ENCODE measurements around the gene ZBTB18.

Gene ZBTB18

DNA sequence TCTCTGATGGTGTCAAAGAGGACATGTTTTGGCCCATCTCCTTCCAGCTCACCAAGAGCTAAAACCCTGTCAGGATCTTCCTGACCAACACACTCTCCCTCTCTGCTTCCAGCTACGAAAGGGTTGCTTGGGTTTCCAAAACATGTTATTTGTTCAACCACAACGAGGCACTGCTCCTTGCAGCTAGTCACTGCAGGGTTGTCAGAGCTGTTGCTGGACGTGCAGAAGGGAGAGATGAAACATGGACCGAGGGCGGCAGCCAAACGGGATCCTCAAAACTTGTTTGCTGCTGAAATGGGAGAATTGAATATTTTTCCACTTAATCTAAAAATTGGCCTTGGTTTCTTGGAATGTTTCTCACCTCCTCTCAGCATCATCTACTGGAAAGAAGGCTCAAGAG, 12.4 kb downstream of the ZBTB18 start:
- Histone ChIP-seq H3K36me3 (ENCODE audit: insufficient read depth, low read length) (no peaks in the 10 kb centered on the region), H3K79me2 (ENCODE audit: control insufficient read depth, insufficient read depth, low read length, unreplicated experiment) (no peaks in the 10 kb centered on the region), H3K27ac (ENCODE audit: low read depth, low read length) (no peak overlapping the region), H3K4me1 (ENCODE audit: control insufficient read depth, insufficient read depth, low read length, unreplicated experiment) (peaks cover 9% of the 10 kb centered on the region), H3K27me3 (ENCODE audit: insufficient read depth, low read length) (no peaks in the 10 kb centered on the region), H2AFZ (ENCODE audit: low read length, unreplicated experiment) (no peak overlapping the region), H3K4me3 (ENCODE audit: low read depth, low read length) (no peak overlapping the region)

DNA sequence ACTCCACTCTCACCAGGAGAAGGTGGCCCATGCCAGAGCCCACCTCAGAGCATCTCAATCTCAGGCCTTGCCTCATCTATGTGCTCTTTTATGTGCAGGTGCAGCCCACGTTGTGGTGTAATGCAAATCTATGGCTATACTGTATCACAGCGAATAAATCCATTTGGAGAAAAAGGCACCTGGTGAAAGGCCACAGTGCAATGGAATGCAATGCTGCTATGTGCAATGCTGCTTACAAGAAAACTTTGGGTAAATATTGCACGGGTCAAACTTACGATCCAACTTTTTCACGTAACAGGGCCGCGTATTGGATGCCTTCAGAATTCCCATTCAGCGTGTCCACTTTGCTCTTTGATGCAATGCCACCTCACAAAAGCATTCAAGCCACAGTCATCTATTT, 13.5 kb downstream of the ZBTB18 start:
- Histone ChIP-seq H3K36me3 (ENCODE audit: insufficient read depth, low read length) (no peaks in the 10 kb centered on the region), H3K4me1 (ENCODE audit: control insufficient read depth, insufficient read depth, low read length, unreplicated experiment) (peaks cover 9% of the 10 kb centered on the region), H3K27ac (ENCODE audit: low read depth, low read length) (no peak overlapping the region), H3K27me3 (ENCODE audit: insufficient read depth, low read length) (no peaks in the 10 kb centered on the region), H3K79me2 (ENCODE audit: control insufficient read depth, insufficient read depth, low read length, unreplicated experiment) (no peaks in the 10 kb centered on the region), H3K4me3 (ENCODE audit: low read depth, low read length) (no peak overlapping the region), H2AFZ (ENCODE audit: low read length, unreplicated experiment) (no peak overlapping the region)

DNA sequence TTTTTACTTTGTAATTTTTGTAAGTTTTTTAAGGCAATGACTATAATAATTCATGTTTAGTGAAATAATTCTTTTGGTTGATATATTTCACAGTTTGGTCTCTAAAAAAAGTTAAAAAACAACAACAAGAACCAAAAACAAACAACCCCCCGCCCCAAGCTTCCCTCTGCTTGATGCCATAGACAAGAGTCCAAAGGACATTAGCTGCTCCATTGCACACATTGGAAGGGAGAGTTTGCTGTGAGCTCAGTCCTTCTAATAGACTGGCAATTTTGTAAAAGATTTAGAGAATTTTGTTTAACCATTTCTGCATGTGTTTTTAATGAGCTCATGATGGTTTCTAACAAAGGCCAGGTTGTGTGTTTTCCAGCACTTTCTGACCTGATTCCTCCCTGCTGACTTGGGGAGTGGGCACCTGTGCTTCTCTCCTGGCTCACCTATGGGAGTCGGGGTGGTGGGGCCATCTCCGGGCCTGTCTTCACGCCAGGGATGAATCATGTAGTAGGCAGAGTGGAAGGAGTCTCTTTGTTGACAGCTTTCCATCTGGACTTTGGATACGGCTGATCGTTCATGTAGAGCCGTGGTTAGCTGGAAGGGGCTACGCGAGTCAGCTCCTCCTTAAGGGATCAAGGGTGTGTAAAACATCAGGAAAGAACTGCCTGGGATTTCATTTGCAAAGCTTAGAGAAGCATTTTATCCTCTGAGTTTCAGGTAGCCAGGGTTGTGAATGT, 14.1 kb downstream of the ZBTB18 start:
- Histone ChIP-seq H3K27ac (ENCODE audit: low read depth, low read length) (no peak overlapping the region), H3K36me3 (ENCODE audit: insufficient read depth, low read length) (no peaks in the 10 kb centered on the region), H3K4me3 (ENCODE audit: low read depth, low read length) (no peak overlapping the region), H3K27me3 (ENCODE audit: insufficient read depth, low read length) (no peaks in the 10 kb centered on the region), H3K79me2 (ENCODE audit: control insufficient read depth, insufficient read depth, low read length, unreplicated experiment) (no peaks in the 10 kb centered on the region), H3K4me1 (ENCODE audit: control insufficient read depth, insufficient read depth, low read length, unreplicated experiment) (peaks cover 9% of the 10 kb centered on the region), H2AFZ (ENCODE audit: low read length, unreplicated experiment) (no peak overlapping the region)

DNA sequence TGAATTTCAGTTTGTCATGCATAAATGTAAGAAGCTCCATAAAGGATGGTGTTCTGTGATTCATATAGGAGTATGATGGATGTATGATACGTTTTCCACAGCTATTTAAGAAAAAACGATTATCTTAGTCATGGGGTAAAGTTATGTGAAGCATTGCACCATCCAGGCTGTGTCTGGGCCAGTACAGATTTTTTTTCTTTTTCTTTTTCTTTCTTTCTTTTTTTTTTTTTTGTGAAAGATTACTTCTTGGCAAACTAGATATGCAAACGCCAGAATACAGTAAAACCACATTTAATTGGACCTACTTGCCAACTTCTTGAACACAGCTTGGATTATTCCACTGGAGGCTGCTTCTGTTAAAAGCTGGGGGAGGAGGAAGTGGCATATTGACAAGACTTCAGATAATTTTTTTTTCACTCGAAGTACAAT, 14.9 kb downstream of the ZBTB18 start:
- H3K27me3 ChIP-seq (ENCODE audit: insufficient read depth, low read length) = no peaks in the 10 kb centered on the region
- no peaks in the 10 kb centered on the region for H3K36me3 ChIP-seq (ENCODE audit: insufficient read depth, low read length)
- H2AFZ ChIP-seq (ENCODE audit: low read length, unreplicated experiment) = no peak overlapping the region
- H3K4me3 ChIP-seq (ENCODE audit: low read depth, low read length) = no peak overlapping the region
- no peaks in the 10 kb centered on the region for H3K79me2 ChIP-seq (ENCODE audit: control insufficient read depth, insufficient read depth, low read length, unreplicated experiment)
- H3K4me1 ChIP-seq (ENCODE audit: control insufficient read depth, insufficient read depth, low read length, unreplicated experiment) = peaks cover 9% of the 10 kb centered on the region
- no peak overlapping the region for H3K27ac ChIP-seq (ENCODE audit: low read depth, low read length)

DNA sequence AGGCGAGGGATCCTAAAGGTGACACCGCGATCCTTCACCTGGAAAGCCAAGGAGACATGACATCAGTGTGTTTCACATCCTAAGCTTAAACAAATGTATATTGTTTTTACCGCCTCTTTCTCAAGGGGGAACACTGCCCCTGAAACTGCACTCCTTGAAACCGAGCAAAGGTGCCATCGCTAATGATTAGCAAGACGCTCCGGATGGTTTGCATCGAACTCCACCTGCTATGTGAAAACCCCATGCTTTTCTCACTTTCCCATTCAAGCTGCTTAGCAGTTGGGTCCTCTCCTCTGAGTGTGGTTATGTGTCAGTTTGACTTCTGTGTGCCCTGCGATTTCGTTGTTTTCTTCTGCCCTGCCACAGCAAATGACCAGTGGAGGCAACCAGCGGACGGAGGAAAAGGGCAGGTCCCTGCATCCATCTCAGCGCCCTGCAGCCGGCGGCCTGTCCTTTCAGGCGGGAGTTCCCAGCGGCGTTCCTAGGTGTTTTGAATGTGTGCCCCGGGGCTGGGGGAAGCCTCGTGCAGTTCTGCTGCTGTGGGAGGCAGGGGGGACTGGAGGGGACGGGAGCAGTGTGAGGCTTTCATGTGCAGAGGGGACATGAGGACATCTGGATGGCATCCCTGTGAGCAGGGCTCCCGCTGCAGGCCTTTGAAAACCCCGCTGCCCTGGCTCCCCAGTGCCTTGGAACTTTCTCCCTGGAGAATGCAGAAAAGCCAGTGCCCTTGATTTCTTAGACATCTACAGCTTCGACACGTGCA, 16.1 kb downstream of the ZBTB18 start:
- Histone ChIP-seq H2AFZ (ENCODE audit: low read length, unreplicated experiment) (no peak overlapping the region), H3K27me3 (ENCODE audit: insufficient read depth, low read length) (no peaks in the 10 kb centered on the region), H3K36me3 (ENCODE audit: insufficient read depth, low read length) (no peaks in the 10 kb centered on the region), H3K79me2 (ENCODE audit: control insufficient read depth, insufficient read depth, low read length, unreplicated experiment) (no peaks in the 10 kb centered on the region), H3K27ac (ENCODE audit: low read depth, low read length) (no peak overlapping the region), H3K4me1 (ENCODE audit: control insufficient read depth, insufficient read depth, low read length, unreplicated experiment) (peaks cover 9% of the 10 kb centered on the region), H3K4me3 (ENCODE audit: low read depth, low read length) (no peak overlapping the region)

DNA sequence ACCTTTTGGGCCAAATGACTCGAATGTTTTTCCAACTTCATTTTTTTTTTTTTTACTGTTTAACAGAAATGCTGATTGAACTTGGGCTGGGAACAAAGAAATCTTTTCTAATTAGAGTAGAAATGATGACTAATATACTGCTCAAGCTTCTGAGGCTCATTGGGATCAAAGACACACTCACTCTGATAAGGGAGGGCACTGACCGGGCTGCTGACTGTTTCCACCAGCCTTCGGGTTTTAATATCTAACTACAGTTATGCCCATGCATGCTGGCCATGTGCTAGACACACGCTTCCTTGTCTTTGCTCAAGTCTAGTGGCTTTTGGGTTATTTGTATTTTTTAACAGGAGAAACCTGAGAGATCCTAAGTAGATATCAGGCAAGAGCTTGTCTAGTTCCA, 16.8 kb downstream of the ZBTB18 start:
- Histone ChIP-seq H3K27ac (ENCODE audit: low read depth, low read length) (no peak overlapping the region), H3K4me1 (ENCODE audit: control insufficient read depth, insufficient read depth, low read length, unreplicated experiment) (peaks cover 9% of the 10 kb centered on the region), H3K27me3 (ENCODE audit: insufficient read depth, low read length) (no peaks in the 10 kb centered on the region), H3K36me3 (ENCODE audit: insufficient read depth, low read length) (no peaks in the 10 kb centered on the region), H3K4me3 (ENCODE audit: low read depth, low read length) (no peak overlapping the region), H2AFZ (ENCODE audit: low read length, unreplicated experiment) (no peak overlapping the region), H3K79me2 (ENCODE audit: control insufficient read depth, insufficient read depth, low read length, unreplicated experiment) (no peaks in the 10 kb centered on the region)

DNA sequence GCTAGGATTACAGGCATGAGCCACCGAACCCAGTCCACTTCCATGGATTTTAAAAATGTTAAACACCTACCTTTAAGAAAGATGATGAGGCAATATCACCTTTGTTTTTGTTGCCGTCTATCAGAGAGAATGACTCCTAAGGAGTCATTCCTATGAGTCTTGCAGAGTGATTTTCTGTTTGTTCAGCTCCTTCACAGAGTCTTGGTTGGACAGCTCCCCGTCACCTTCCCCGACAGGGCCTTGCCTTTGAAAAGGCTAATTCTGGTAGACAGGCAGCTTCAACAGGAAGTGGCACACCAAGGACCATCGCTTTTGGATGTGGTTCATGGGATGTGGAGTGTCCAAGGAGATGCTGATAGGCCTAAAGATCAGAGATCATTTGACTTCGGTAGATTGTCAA, 17.5 kb downstream of the ZBTB18 start:
- H3K27ac ChIP-seq (ENCODE audit: low read depth, low read length) = no peak overlapping the region
- H3K79me2 ChIP-seq (ENCODE audit: control insufficient read depth, insufficient read depth, low read length, unreplicated experiment) = no peaks in the 10 kb centered on the region
- H3K4me1 ChIP-seq (ENCODE audit: control insufficient read depth, insufficient read depth, low read length, unreplicated experiment) = peaks cover 9% of the 10 kb centered on the region
- H2AFZ ChIP-seq (ENCODE audit: low read length, unreplicated experiment) = no peak overlapping the region
- H3K27me3 ChIP-seq (ENCODE audit: insufficient read depth, low read length) = no peaks in the 10 kb centered on the region
- no peaks in the 10 kb centered on the region for H3K36me3 ChIP-seq (ENCODE audit: insufficient read depth, low read length)
- no peak overlapping the region for H3K4me3 ChIP-seq (ENCODE audit: low read depth, low read length)

DNA sequence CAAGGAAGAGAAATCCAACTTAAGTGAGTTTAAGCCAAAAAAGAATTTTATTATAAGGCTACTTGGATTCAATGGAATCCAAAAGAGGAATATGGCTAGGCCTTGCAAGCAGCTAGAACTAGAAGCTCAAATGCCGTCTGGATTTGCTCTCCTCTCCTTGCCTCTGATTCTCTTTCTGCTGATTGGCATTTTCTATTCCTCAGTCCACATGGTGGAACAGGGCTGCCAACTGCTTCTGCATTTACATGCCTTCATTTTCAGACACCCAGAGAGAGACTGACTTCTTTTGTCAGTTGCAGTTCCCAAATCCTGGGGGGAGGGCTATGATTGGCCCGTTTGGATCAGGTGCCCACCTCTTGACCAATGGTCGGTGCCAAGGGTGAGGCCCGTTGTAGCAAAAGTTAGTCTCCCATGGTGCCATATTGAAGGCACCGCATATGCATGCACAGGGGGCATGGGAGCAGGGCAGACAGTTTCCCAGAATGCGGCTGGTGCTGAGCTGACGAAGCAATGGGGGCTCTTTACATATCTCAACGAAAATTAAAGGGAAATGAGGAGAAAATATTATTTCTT, 18.3 kb downstream of the ZBTB18 start:
- Histone ChIP-seq H3K4me3 (ENCODE audit: low read depth, low read length) (no peak overlapping the region), H3K27me3 (ENCODE audit: insufficient read depth, low read length) (peaks cover 5% of the 10 kb centered on the region; the same call in 1 of the 2 replicates), H3K4me1 (ENCODE audit: control insufficient read depth, insufficient read depth, low read length, unreplicated experiment) (peaks cover 9% of the 10 kb centered on the region), H2AFZ (ENCODE audit: low read length, unreplicated experiment) (no peak overlapping the region), H3K27ac (ENCODE audit: low read depth, low read length) (no peak overlapping the region), H3K36me3 (ENCODE audit: insufficient read depth, low read length) (no peaks in the 10 kb centered on the region), H3K79me2 (ENCODE audit: control insufficient read depth, insufficient read depth, low read length, unreplicated experiment) (no peaks in the 10 kb centered on the region)

DNA sequence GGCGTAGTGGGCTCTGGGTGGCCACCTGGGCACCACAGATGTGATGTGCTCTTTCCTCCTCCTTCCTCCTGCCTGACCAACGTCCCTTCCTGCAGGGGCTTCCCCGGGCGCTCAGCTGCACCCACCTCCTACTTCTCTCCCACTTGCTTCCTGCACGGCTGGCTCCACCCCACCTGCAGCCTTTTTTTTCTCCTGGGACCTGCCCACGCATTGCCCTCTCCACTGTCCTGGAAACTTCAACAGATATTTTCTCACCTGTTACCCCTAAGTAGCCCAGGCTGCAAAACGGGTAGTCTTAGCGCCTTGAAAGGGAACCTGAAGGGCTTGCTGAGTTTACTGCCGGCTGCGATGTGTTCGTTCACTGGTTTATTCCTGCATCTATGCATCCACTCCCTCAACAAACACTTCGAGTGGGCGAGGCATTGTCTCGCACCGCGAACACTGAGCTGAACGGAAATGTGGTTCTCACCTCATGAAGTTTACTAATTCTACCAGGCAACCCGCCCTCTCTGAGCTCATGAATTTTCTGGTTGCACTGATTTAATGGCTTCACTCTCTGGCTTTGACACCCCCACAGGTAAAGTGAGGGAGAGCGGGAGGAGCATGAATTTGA, 23.6 kb downstream of the ZBTB18 start:
- Histone ChIP-seq H3K36me3 (ENCODE audit: insufficient read depth, low read length) (no peaks in the 10 kb centered on the region), H3K4me3 (ENCODE audit: low read depth, low read length) (no peak overlapping the region), H3K4me1 (ENCODE audit: control insufficient read depth, insufficient read depth, low read length, unreplicated experiment) (peaks cover 3% of the 10 kb centered on the region), H3K27ac (ENCODE audit: low read depth, low read length) (no peak overlapping the region), H3K79me2 (ENCODE audit: control insufficient read depth, insufficient read depth, low read length, unreplicated experiment) (no peaks in the 10 kb centered on the region), H2AFZ (ENCODE audit: low read length, unreplicated experiment) (no peak overlapping the region), H3K27me3 (ENCODE audit: insufficient read depth, low read length) (peaks cover 17% of the 10 kb centered on the region)

DNA sequence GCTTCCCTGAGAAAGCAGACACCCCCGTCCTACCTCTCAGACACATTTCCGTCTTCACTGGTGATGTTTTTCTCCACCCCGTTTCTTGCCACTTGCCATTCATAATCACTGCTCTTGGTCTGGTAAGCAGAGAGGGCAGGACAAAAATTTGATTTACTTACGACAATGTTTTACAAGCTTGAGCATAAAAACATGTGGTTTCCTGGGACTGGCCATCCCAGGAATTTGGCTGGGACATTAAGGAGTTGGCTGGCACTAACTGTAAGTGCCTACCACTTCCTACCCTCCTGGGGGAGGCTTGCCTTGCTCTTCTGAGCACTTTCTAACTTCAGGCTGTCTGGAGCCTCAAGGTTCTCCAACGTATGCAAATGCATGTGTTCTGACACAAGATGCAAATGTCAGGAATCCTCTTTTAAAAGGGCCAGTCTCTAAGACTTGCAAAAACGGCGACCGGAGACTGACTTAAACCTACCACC, 24.2 kb downstream of the ZBTB18 start:
- Histone ChIP-seq H3K27me3 (ENCODE audit: insufficient read depth, low read length) (peaks cover 19% of the 10 kb centered on the region), H3K27ac (ENCODE audit: low read depth, low read length) (no peak overlapping the region), H3K4me1 (ENCODE audit: control insufficient read depth, insufficient read depth, low read length, unreplicated experiment) (peaks cover 3% of the 10 kb centered on the region), H2AFZ (ENCODE audit: low read length, unreplicated experiment) (no peak overlapping the region), H3K4me3 (ENCODE audit: low read depth, low read length) (no peak overlapping the region), H3K36me3 (ENCODE audit: insufficient read depth, low read length) (no peaks in the 10 kb centered on the region), H3K79me2 (ENCODE audit: control insufficient read depth, insufficient read depth, low read length, unreplicated experiment) (no peaks in the 10 kb centered on the region)
